Memory B cell (primary cell): Measurements from ENCODE around the gene FAM9C.

ENCODE experiments used
- ATAC-seq: fragments of 150-1000 bp; cut with Tn5 transposase; 2 replicates; pipeline ENCODE4 v1.10.0; 2021; ENCODE audit warnings: low read depth, mild to moderate bottlenecking, moderate library complexity
- DNase-seq, 2 donors: peaks; one replicate each; pipeline ENCODE4 v3.0.0; 2022; ENCODE audit warnings: low spot score in 2 of 2
- H3K27ac Mint-ChIP-seq: one replicate; pipeline ENCODE4 v1.8.0; 2022; ENCODE audit warnings: mild to moderate bottlenecking, moderate library complexity, mixed read lengths
- H3K27me3 Mint-ChIP-seq: one replicate; pipeline ENCODE4 v1.8.0; 2022; ENCODE audit warnings: mixed read lengths
- H3K36me3 Mint-ChIP-seq: one replicate; pipeline ENCODE4 v1.8.0; 2022; ENCODE audit warnings: mild to moderate bottlenecking, mixed read lengths
- H3K4me1 Mint-ChIP-seq: one replicate; pipeline ENCODE4 v1.8.0; 2022; ENCODE audit warnings: mixed read lengths
- H3K4me3 Mint-ChIP-seq: one replicate; pipeline ENCODE4 v1.8.0; 2022; ENCODE audit warnings: mild to moderate bottlenecking, moderate library complexity, mixed read lengths
- H3K9me3 Mint-ChIP-seq: one replicate; pipeline ENCODE4 v1.8.0; 2022; ENCODE audit warnings: mixed read lengths

FAM9C gene

DNA sequence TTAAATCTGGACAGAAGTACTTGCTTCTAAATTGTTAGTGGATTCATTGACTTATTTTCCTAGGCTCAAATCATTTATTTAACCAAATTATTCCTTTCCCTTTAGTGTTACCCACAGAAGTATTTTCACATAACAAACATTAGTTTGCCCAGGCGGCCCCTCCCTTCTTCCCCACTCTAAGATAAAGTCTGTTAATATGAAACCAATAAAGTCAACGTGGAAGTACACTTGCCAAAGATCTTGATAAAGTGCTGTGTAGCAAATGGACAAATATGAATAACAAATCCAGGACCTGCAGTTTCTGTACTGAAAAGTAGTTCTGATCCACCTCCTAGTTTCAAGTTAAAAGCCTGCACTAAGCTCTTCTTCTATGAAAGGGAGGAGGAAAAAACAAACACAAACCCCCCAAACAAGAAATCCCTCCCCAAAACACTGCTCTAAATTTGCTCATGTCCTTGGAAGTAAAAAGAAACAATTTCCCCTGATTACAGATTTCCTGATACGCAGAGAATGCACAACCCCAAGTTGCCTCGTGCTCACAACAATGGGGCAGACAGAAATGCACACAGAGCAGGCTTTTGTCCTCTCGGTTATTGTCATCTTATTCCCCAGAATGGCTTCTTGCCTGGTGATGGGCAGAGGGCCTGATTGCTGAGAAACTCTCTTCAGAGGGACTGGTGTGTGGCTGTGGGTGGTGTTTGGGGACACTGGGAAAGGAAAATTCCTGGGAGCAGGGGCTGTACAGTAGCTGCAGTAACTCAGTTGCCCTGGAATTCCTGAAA, 46.3 kb downstream of the FAM9C start:
- Mint-ChIP-seq H3K4me3 (peak overlapping the region; percentile 50), H3K36me3 (no peaks in the 10 kb centered on the region), H3K27me3 (no peaks in the 10 kb centered on the region), H3K4me1 (peaks cover 27% of the 10 kb centered on the region), H3K9me3 (no peaks in the 10 kb centered on the region), H3K27ac (peak overlapping the region; percentile 92)
- DNase-seq (no peak), ATAC-seq (no peak)

DNA sequence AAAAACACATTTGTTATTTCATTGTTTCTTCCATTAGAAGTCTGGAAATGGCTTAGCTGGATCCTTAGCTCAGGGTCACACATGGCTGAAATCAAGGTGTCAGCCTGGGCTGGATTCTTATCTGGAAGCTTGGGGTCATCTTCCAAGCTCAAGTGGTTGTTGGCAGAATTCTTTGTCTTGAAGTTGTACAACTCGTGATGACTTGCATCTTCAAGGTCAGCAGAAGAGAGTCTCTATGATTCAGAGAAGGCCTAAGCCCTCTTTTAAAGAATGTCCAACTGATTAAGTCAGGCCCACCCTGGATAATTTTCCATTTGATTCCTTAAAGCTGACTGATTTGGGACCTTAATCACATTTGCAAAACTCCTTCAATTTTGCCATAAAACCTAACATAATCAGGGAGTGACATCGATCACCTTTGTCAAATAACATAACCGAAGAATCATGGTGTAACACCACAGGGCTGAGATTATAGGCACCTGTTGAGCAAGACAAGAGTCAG, 47.4 kb downstream of the FAM9C start:
- peaks cover 25% of the 10 kb centered on the region for H3K4me1 Mint-ChIP-seq
- no peak for ATAC-seq

DNA sequence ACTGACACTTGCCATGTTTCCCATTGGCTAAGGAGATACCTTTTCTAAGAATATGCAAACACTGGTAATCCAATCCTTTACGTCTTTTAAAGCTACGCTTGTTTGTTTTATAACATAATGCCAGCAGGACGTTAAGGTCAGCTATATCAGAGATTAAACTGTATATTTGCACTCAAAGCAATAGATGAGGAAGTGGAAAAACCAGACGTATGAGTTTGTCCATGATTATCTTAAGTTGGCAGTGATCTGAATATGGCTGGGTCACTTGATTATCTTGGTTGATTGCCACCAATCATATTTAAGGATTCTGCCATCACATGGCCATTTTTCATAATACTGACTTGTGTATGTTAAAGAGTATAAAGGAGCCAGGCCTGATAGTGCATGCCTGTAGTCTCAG, 50.1 kb downstream of the FAM9C start:
- no peaks in the 10 kb centered on the region for H3K27me3 Mint-ChIP-seq
- peaks cover 18% of the 10 kb centered on the region for H3K4me1 Mint-ChIP-seq
- no peak for DNase-seq
- H3K36me3 Mint-ChIP-seq: no peaks in the 10 kb centered on the region
- no peak overlapping the region for H3K27ac Mint-ChIP-seq
- no peak overlapping the region for H3K4me3 Mint-ChIP-seq
- H3K9me3 Mint-ChIP-seq: no peaks in the 10 kb centered on the region
- ATAC-seq: no peak

More for the DNA sequence above, 47.4 kb downstream of the FAM9C start:
- no peaks in the 10 kb centered on the region for H3K9me3 Mint-ChIP-seq
- no peaks in the 10 kb centered on the region for H3K36me3 Mint-ChIP-seq
- peak overlapping the region; percentile 92 for H3K27ac Mint-ChIP-seq
- H3K27me3 Mint-ChIP-seq: no peaks in the 10 kb centered on the region
- no peak overlapping the region for H3K4me3 Mint-ChIP-seq
- DNase-seq: no peak

DNA sequence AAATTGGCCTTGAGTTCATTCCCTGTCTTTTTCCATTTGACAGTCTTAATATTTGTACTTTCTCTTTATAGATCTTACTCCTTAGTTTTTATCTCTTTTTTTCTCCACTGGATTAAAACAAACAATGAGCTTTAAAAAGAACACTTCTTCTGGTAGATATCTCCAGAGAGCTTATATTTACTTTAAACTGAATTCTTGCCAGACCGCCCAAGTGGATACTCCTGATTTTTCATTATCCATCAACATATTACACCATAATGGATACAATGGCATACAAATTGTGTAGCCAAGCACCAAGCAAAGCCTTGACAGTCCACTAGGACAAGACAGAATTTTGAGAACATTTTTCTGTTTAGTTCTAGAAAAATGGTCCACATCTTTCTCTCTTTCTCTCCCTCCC, 50.6 kb downstream of the FAM9C start:
- no peak overlapping the region for H3K4me3 Mint-ChIP-seq
- no peak overlapping the region for H3K27ac Mint-ChIP-seq
- no peaks in the 10 kb centered on the region for H3K36me3 Mint-ChIP-seq
- no peak for ATAC-seq
- no peaks in the 10 kb centered on the region for H3K9me3 Mint-ChIP-seq
- no peak for DNase-seq
- no peaks in the 10 kb centered on the region for H3K27me3 Mint-ChIP-seq
- peaks cover 18% of the 10 kb centered on the region for H3K4me1 Mint-ChIP-seq

DNA sequence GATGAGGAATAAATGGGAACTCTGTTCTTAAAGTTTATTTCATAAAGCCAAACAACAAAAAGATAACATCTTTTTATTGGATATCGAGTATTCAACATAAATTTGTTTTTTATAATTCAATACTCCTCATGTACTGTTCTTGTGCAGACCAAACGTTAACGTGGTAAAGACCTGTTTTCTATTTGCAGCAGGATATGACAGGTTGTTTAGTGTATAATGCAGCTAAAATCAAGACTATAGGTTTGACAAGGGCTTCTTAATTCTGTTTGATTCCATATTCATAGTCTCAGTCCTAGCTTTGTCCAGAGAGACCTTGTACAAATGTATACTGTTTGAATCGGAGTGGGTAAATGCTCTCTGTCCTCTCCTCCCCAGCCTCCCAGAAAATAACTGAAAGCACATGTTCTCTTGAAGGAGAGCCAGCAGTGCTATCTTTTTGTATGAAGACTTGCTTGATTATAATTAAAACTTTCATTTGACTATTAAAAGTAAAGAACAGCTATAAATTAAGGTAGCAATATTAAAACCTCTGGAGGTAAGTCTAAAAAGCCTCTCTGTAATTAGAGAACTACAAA, 51.8 kb downstream of the FAM9C start:
- ATAC-seq (no peak), DNase-seq (no peak)
- Mint-ChIP-seq H3K27me3 (no peaks in the 10 kb centered on the region), H3K36me3 (no peaks in the 10 kb centered on the region), H3K9me3 (no peaks in the 10 kb centered on the region), H3K4me3 (no peak overlapping the region), H3K27ac (no peak overlapping the region), H3K4me1 (peaks cover 9% of the 10 kb centered on the region)

DNA sequence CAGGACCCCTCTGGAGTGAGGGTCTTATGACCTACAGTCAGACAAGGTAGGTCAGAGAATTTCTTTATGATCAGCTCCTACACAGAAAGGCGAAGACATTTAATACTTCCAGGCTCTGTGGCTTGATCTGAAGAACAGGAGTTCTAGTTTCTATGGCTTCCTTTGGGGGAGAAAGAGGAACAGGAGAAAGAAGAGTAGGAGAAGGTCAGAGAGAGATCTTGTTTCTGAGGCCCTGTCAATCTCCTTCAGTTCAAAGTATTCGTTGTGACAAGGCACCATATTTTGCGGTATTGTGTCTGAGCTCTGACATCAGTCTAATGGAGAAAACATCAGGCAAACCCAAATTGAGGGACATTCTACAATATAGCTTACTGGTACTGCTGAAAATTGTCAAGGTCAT, 52.8 kb downstream of the FAM9C start:
- peaks cover 13% of the 10 kb centered on the region for H3K4me1 Mint-ChIP-seq
- no peaks in the 10 kb centered on the region for H3K27me3 Mint-ChIP-seq
- no peak for ATAC-seq
- H3K4me3 Mint-ChIP-seq: no peak overlapping the region
- H3K36me3 Mint-ChIP-seq: no peaks in the 10 kb centered on the region
- H3K27ac Mint-ChIP-seq: no peak overlapping the region
- no peaks in the 10 kb centered on the region for H3K9me3 Mint-ChIP-seq
- no peak for DNase-seq

DNA sequence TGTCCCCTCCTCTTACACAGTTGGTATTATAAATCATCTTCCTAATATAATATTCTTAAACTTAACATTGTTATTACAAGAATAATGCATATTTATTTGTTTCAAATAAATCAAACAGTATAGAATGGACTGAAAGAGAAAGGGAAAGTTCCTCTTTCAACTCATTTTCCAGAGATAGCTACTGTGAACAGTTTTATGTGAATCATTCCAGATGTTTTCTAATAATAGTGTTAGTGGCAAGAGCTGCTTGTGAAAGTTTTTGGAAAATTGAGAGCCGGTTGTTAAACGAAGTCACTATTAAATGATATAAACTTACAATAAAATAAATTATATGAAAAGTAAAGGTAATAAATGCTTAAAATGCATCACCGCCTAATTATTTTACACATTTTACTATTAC, 55.0 kb downstream of the FAM9C start:
- no peak overlapping the region for H3K27ac Mint-ChIP-seq
- H3K9me3 Mint-ChIP-seq: peaks cover 2% of the 10 kb centered on the region
- H3K36me3 Mint-ChIP-seq: no peaks in the 10 kb centered on the region
- DNase-seq: no peak
- H3K4me1 Mint-ChIP-seq: peaks cover 20% of the 10 kb centered on the region
- H3K27me3 Mint-ChIP-seq: no peaks in the 10 kb centered on the region
- ATAC-seq: no peak
- H3K4me3 Mint-ChIP-seq: no peak overlapping the region

DNA sequence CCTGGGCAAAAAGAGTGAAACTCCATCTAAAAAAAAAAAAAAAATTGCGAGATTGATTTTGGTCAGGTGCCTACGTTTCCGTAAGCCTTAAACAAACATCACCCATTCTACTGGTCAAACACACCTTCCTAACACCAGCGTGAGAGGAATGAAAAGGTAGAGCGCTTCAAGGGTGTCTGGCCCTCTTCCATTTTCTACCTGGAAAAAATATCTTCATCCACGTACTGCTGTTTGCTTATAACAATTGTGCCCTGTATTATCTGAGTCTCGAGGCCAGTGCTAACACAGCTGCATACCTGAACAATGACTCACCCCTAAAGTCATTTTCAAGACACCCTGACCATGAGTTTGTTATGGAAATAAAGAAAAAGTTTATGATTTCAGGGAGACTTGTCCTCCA, 55.6 kb downstream of the FAM9C start:
- ATAC-seq: no peak
- H3K4me1 Mint-ChIP-seq: peaks cover 23% of the 10 kb centered on the region
- no peak overlapping the region for H3K27ac Mint-ChIP-seq
- DNase-seq: no peak
- H3K4me3 Mint-ChIP-seq: no peak overlapping the region
- peaks cover 2% of the 10 kb centered on the region for H3K9me3 Mint-ChIP-seq
- H3K36me3 Mint-ChIP-seq: no peaks in the 10 kb centered on the region
- H3K27me3 Mint-ChIP-seq: no peaks in the 10 kb centered on the region

DNA sequence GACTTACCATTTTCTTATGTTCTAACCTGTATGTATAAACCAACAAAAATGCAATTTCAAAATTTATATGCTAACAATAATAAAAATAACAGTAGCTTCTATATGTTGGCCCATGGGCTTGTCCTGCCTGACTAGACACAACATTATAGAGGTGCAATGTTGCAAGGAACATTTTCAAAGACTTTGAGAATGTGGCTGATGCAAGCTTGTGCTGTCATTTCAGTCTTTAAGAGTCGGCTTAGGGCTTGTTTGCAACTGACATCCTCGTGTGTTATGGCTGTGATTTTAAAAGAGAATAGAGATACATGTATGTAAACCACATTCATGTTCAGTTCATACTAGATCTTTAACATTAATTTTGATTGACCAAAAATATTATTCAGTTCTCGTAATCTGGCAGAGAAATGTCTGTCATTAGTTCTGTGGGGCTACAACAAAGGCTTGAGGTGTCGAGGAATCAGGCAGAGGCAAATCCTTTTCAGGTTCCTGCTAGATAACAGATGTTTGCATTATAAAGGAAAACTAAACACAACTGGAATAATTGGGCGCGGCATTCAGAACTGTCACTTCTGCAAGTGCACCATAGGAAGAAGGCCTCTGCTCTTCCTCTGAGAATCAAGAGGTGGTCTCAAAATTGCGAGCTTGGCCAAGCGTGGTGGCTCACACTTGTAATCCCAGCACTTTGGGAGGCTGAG, 56.4 kb downstream of the FAM9C start:
- no peak overlapping the region for H3K4me3 Mint-ChIP-seq
- H3K9me3 Mint-ChIP-seq: peaks cover 2% of the 10 kb centered on the region
- ATAC-seq (no peak), DNase-seq (no peak)
- H3K4me1 Mint-ChIP-seq: peaks cover 28% of the 10 kb centered on the region
- H3K27ac Mint-ChIP-seq: no peak overlapping the region
- H3K27me3 Mint-ChIP-seq: no peaks in the 10 kb centered on the region
- no peaks in the 10 kb centered on the region for H3K36me3 Mint-ChIP-seq

DNA sequence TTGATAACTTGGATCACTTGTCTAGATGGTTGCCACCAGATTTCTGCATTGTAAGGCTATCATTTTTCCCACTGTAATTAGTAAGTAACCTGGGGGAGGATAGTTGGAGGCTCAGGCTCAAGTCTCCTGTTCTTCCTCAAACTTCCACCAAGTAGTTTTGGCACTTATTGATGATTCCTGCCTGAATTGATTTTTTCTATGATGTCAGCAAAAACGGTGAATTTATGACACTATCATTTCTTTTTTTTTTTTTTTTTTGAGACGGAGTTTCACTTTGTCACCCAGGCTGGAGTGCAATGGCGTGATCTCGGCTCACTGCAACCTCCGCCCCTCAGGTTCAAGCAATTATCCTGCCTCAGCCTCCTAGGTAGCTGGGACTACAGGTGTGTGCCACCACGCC, 57.1 kb downstream of the FAM9C start:
- Mint-ChIP-seq H3K27ac (peak overlapping the region; percentile 64), H3K9me3 (peaks cover 2% of the 10 kb centered on the region), H3K4me1 (peaks cover 31% of the 10 kb centered on the region), H3K4me3 (no peak overlapping the region), H3K27me3 (no peaks in the 10 kb centered on the region), H3K36me3 (no peaks in the 10 kb centered on the region)
- no peak for DNase-seq
- no peak for ATAC-seq

DNA sequence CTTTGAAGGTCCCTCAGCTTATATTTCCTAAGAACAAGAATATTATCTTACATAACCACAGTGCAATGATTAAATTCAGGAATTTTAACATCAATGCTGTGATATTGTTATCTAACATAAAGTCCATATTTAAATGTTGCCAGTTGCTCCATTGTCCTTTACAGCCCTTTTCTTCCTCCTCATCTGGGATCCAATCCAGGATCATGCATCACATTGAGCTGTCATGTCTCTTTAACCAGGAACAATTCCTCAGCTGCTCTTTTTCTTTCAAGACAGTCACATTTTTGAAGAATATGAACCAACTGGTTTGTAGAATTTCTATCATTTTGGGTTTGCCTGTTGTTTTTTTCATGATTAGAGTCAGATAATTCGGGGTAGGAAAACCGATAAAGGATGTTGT, 57.5 kb downstream of the FAM9C start:
- no peaks in the 10 kb centered on the region for H3K27me3 Mint-ChIP-seq
- H3K36me3 Mint-ChIP-seq: no peaks in the 10 kb centered on the region
- H3K4me1 Mint-ChIP-seq: peaks cover 33% of the 10 kb centered on the region
- H3K9me3 Mint-ChIP-seq: peaks cover 2% of the 10 kb centered on the region
- H3K27ac Mint-ChIP-seq: peak overlapping the region; percentile 64
- no peak overlapping the region for H3K4me3 Mint-ChIP-seq
- no peak for ATAC-seq
- no peak for DNase-seq

DNA sequence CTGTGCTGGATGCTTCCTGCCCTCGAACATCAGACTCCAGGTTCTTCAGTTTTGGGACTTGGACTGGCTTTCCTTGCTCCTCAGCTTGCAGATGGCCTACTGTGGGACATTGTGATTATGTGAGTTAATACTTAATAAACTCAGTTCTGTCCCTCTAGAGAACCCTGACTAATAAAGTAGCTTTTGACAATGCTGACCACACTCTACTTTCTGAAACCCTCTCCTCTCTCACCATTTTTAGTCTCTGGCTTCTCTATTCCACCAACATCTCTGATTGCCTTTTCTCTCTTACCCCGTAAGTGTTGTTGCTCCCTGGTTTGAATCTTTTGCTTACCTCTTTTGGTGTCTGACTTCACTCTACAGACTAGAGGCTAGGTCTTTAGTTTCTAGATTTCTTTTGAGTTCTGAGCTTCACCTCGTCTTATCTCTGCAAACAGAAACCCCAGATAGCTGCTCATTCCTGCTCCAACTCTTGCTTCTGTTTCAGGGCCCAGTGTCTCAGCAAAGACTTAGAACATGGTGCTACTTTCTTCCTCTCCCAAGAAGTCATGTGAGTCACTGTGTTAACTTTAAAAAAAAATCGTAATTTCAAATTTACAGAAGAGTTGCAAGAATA, 58.1 kb downstream of the FAM9C start:
- Mint-ChIP-seq H3K4me3 (no peak overlapping the region), H3K27me3 (no peaks in the 10 kb centered on the region), H3K27ac (peak overlapping the region; percentile 64), H3K9me3 (peaks cover 2% of the 10 kb centered on the region), H3K4me1 (peaks cover 33% of the 10 kb centered on the region), H3K36me3 (no peaks in the 10 kb centered on the region)
- no peak for ATAC-seq
- DNase-seq: no peak
